HepG2 (cell line): ENCODE results near the gene GPR27.

ENCODE experiments used
- ATF2 ChIP-seq: sonication (generic); formaldehyde crosslinking; IDR thresholded peaks from 2 replicates; pipeline ENCODE4 v1.4.0; 2020; ENCODE audit warnings: missing genetic modification reagents
- KDM2A ChIP-seq: sonication (generic); formaldehyde crosslinking; IDR thresholded peaks from 2 replicates; pipeline ENCODE4 v1.4.0; 2020; ENCODE audit warnings: low read depth, missing genetic modification reagents, borderline replicate concordance
- KIAA2018 ChIP-seq: sonication (generic); formaldehyde crosslinking; IDR thresholded peaks from 2 replicates; pipeline ENCODE4 v1.5.0; 2020; ENCODE audit warnings: mild to moderate bottlenecking, missing genetic modification reagents, borderline replicate concordance
- KLF9 ChIP-seq: IDR thresholded peaks from 2 replicates; pipeline ENCODE4 v1.6.1; 2016; ENCODE audit warnings: low read depth
- POLR2AphosphoS5 ChIP-seq: IDR thresholded peaks from 2 replicates; pipeline ENCODE4 v1.6.1; 2012; ENCODE audit warnings: low read depth, low read length
- TARDBP ChIP-seq: sonication (generic); formaldehyde crosslinking; IDR thresholded peaks from 2 replicates; pipeline ENCODE4 v1.8.0; 2022; ENCODE audit warnings: mild to moderate bottlenecking, missing genetic modification reagents
- TCF7 ChIP-seq: sonication (generic); IDR thresholded peaks from 2 replicates; pipeline ENCODE4 v1.6.1; 2016; ENCODE audit warnings: antibody characterized with exemption, low read depth
- THAP11 ChIP-seq: IDR thresholded peaks from 2 replicates; pipeline ENCODE4 v1.6.1; 2016; ENCODE audit warnings: missing biosample characterization, missing genetic modification reagents
- TOE1 ChIP-seq: sonication (generic); formaldehyde crosslinking; IDR thresholded peaks from 2 replicates; pipeline ENCODE4 v1.4.0; 2020; ENCODE audit warnings: mild to moderate bottlenecking, missing genetic modification reagents
- YEATS2 ChIP-seq: sonication (generic); formaldehyde crosslinking; IDR thresholded peaks from 2 replicates; pipeline ENCODE4 v1.4.0; 2020; ENCODE audit warnings: missing genetic modification reagents, borderline replicate concordance
- ZGPAT ChIP-seq: IDR thresholded peaks from 2 replicates; pipeline ENCODE4 v1.6.1; 2016; ENCODE audit warnings: mild to moderate bottlenecking
- TF ChIP-seq, protein P1 (sequence below): sonication (generic); formaldehyde crosslinking; IDR thresholded peaks from 2 replicates; pipeline ENCODE4 v1.5.0; 2020; ENCODE audit warnings: mild to moderate bottlenecking, missing genetic modification reagents, moderate library complexity
- TF ChIP-seq, protein P2 (sequence below): sonication (generic); formaldehyde crosslinking; IDR thresholded peaks from 2 replicates; pipeline ENCODE4 v1.4.0; 2020; ENCODE audit warnings: missing genetic modification reagents, borderline replicate concordance

GRCh38 chr3:71708476-71709105 lies 45.1 kb upstream of the GPR27 start:
- TF ChIP-seq KIAA2018 (no peak), ATF2 (no peak), YEATS2 (CRISPR knock-in tag) (no peak), TOE1 (CRISPR knock-in tag) (no peak), ZGPAT (CRISPR knock-in tag) (no peak), KDM2A (CRISPR knock-in tag) (no peak), THAP11 (no peak), POLR2AphosphoS5 (no peak), TCF7 (no peak), KLF9 (no peak), TARDBP (CRISPR knock-in tag) (no peak)
- TF ChIP-seq, protein P1, sequence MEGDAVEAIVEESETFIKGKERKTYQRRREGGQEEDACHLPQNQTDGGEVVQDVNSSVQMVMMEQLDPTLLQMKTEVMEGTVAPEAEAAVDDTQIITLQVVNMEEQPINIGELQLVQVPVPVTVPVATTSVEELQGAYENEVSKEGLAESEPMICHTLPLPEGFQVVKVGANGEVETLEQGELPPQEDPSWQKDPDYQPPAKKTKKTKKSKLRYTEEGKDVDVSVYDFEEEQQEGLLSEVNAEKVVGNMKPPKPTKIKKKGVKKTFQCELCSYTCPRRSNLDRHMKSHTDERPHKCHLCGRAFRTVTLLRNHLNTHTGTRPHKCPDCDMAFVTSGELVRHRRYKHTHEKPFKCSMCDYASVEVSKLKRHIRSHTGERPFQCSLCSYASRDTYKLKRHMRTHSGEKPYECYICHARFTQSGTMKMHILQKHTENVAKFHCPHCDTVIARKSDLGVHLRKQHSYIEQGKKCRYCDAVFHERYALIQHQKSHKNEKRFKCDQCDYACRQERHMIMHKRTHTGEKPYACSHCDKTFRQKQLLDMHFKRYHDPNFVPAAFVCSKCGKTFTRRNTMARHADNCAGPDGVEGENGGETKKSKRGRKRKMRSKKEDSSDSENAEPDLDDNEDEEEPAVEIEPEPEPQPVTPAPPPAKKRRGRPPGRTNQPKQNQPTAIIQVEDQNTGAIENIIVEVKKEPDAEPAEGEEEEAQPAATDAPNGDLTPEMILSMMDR (CRISPR knock-in tag) = no peak
- TF ChIP-seq, protein P2, sequence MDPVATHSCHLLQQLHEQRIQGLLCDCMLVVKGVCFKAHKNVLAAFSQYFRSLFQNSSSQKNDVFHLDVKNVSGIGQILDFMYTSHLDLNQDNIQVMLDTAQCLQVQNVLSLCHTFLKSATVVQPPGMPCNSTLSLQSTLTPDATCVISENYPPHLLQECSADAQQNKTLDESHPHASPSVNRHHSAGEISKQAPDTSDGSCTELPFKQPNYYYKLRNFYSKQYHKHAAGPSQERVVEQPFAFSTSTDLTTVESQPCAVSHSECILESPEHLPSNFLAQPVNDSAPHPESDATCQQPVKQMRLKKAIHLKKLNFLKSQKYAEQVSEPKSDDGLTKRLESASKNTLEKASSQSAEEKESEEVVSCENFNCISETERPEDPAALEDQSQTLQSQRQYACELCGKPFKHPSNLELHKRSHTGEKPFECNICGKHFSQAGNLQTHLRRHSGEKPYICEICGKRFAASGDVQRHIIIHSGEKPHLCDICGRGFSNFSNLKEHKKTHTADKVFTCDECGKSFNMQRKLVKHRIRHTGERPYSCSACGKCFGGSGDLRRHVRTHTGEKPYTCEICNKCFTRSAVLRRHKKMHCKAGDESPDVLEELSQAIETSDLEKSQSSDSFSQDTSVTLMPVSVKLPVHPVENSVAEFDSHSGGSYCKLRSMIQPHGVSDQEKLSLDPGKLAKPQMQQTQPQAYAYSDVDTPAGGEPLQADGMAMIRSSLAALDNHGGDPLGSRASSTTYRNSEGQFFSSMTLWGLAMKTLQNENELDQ = no peak
